ENCODE measurements around the gene PHTF1. TPM values are rescaled to one million over a fixed set of nuclear protein-coding genes. Genes with fewer than 3 reads are reported as not detected.

The PHTF1 gene
- total and polyA plus RNA-seq, 2 of the 4 experiments (the other 2 are of a cell fraction), result 9.6 to 13.3 TPM

DNA sequence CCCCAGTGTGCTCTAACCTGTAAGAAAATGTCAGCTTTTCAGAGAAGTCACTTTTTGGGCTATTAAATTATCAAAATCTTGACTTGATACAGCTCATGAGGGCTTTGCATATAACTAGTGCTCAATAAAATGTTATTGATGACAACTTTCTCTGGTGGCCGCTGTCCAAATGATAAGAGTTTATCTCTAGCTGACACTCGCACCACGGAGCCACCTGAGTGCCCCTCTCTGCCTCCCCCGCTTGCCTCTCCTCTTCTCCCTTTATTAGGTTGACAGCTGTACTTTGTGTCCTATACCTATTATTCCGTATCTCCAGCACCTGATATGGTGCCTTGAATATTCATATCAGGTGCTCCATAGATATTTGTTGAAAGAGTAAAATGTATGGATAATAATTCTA, 82.8 kb downstream of the PHTF1 start:
- H2AK9ac ChIP-seq (replicated peaks; ENCODE audit: low read depth, low read length, poor library complexity), result no peak overlapping the region
- no peak overlapping the region for H2BK20ac ChIP-seq (ENCODE audit: low read depth, low read length)
- no peak overlapping the region for H2AFZ ChIP-seq (replicated peaks; ENCODE audit: low read length, poor library complexity)
- no peak overlapping the region for H2AK5ac ChIP-seq (ENCODE audit: low read depth, low read length)
- intact Hi-C loops (cut with micrococcal nuclease) (loop anchor here (5.0 to 10.0 kb wide), 5 partner anchors 222 to 959 kb away; partner anchors contain the start of genes LRIG2 and PPM1J), dilution Hi-C loops (cut with HindIII; ENCODE audit: low sequenced_read_pairs, unreplicated experiment) (no loop called here), in situ Hi-C loops (cut with MboI; ENCODE audit: low sequenced_read_pairs) (loop anchor here (5.0 to 25.0 kb wide), 2 partner anchors 529 to 964 kb away; partner anchors contain the start of genes PPM1J and RHOC)
- no peak overlapping the region for H3K27ac ChIP-seq (ENCODE audit: insufficient read depth, low read length)
- H3K9ac ChIP-seq (ENCODE audit: low read depth, low read length), result no peak overlapping the region
- no peaks in the 10 kb centered on the region for H4K20me1 ChIP-seq (ENCODE audit: insufficient read depth, low read length)
- H3K4me1 ChIP-seq (ENCODE audit: control insufficient read depth, insufficient read depth, low read length), result peaks cover 2% of the 10 kb centered on the region; the same call in 1 of the 2 replicates
- no peak overlapping the region for H2BK120ac ChIP-seq (ENCODE audit: low read depth, low read length)
- H3K56ac ChIP-seq (ENCODE audit: extremely low read depth, insufficient read depth, low read length), result no peak overlapping the region
- no peaks in the 10 kb centered on the region for H3K27me3 ChIP-seq (ENCODE audit: control insufficient read depth, insufficient read depth, low read length)
- H3K36me3 ChIP-seq (ENCODE audit: control insufficient read depth, insufficient read depth, low read length), result no peaks in the 10 kb centered on the region
- TF ChIP-seq SMC3 (IDR thresholded peaks at IDR 0.05; ENCODE audit: low read depth, low read length), result no peak
- no peak for TF ChIP-seq MAZ (IDR thresholded peaks at IDR 0.05; ENCODE audit: borderline replicate concordance, low read depth, low read length)
- TF ChIP-seq RCOR1 (IDR thresholded peaks at IDR 0.05; ENCODE audit: insufficient replicate concordance, low read length), result no peak
- TF ChIP-seq FOS (IDR thresholded peaks at IDR 0.05; ENCODE audit: low read depth, low read length), result no peak
- no peak for TF ChIP-seq CEBPB (IDR thresholded peaks at IDR 0.05; ENCODE audit: low read depth, low read length)
- TF ChIP-seq NFE2L2 (IDR thresholded peaks at IDR 0.05; ENCODE audit: low read depth, low read length), result no peak
- TF ChIP-seq USF2 (IDR thresholded peaks at IDR 0.05; ENCODE audit: low read depth, low read length), result no peak
- no peak for TF ChIP-seq RAD21 (IDR thresholded peaks at IDR 0.05; ENCODE audit: low read length)
- TF ChIP-seq MAFK (IDR thresholded peaks at IDR 0.05; ENCODE audit: low read depth, low read length), result no peak
- TF ChIP-seq MXI1 (IDR thresholded peaks at IDR 0.05; ENCODE audit: borderline replicate concordance, low read depth, low read length), result no peak
- H4K91ac ChIP-seq (ENCODE audit: insufficient read depth, low read depth, low read length), result no peak overlapping the region
- no peak overlapping the region for H2BK5ac ChIP-seq (ENCODE audit: low read depth, low read length, poor library complexity, severe bottlenecking)
- H3K14ac ChIP-seq (replicated peaks; ENCODE audit: low read depth, low read length), result no peak overlapping the region
- POLR2A ChIA-PET (ENCODE audit: unreplicated experiment), result no interaction called here
- peaks cover 6% of the 10 kb centered on the region; the same call in 1 of the 2 replicates for H3K9me1 ChIP-seq (ENCODE audit: insufficient read depth, low read length)
- H3K79me1 ChIP-seq (ENCODE audit: low read depth in 1 of 2, low read length in 2 of 2), result no peaks in the 10 kb centered on the region
- DNase-seq (no peak), ATAC-seq (ENCODE audit: low read depth) (no peak)
- H3K4ac ChIP-seq (ENCODE audit: low read depth, low read length), result no peak overlapping the region
- BruUV-seq (replicated peaks), result no TSS peak
- no peak overlapping the region for H4K8ac ChIP-seq (ENCODE audit: low read depth in 2 of 2, low read length in 2 of 2)
- CTCF ChIA-PET, result no interaction called here
- no peaks in the 10 kb centered on the region for H3K9me3 ChIP-seq (ENCODE audit: control insufficient read depth, insufficient read depth, low read length)
- H3K18ac ChIP-seq (ENCODE audit: low read depth, low read length), result no peak overlapping the region
- no peak overlapping the region for H3K4me3 ChIP-seq (ENCODE audit: insufficient read depth, low read depth, low read length)
- no peak overlapping the region for H4K5ac ChIP-seq (ENCODE audit: low read depth, low read length)
- 60% methylated on average over 1 of the region's 5 CpGs; no CpG with 5 or more reads in 1 of the 2 experiments for WGBS, 2 experiments (ENCODE audit: extremely low coverage in 2 of 2, insufficient read length in 1 of 2)
- no peak overlapping the region for H3K23ac ChIP-seq (ENCODE audit: low read depth, low read length)
- H2BK15ac ChIP-seq (ENCODE audit: low read depth, low read length), result no peak overlapping the region
- no peak overlapping the region for H3K4me2 ChIP-seq (ENCODE audit: low read depth, low read length)
